Effector memory CD8-positive, alpha-beta T cell (primary cell): Measurements from ENCODE around the gene LRIT3.

Source experiments
- ATAC-seq: fragments of 150-1000 bp; cut with Tn5 transposase; replicated peaks from 2 replicates; pipeline ENCODE4 v1.10.0; 2021; ENCODE audit warnings: mild to moderate bottlenecking, moderate library complexity
- DNase-seq, 3 experiments: peaks; one replicate each; pipeline ENCODE4 v3.0.0; 2021
- H3K27ac Mint-ChIP-seq, 2 donors: one replicate each; pipeline ENCODE4 v1.8.0; 2022; ENCODE audit warnings: mild to moderate bottlenecking in 2 of 2, mixed read lengths in 2 of 2, moderate library complexity in 2 of 2
- H3K27me3 Mint-ChIP-seq, 2 donors: one replicate each; pipeline ENCODE4 v1.8.0; 2022; ENCODE audit warnings: mixed read lengths in 2 of 2
- H3K36me3 Mint-ChIP-seq: one replicate; pipeline ENCODE4 v1.8.0; 2022; ENCODE audit warnings: mild to moderate bottlenecking, moderate library complexity, mixed read lengths; ENCODE audit not compliant: insufficient read depth
- H3K4me1 Mint-ChIP-seq, 2 donors: one replicate each; pipeline ENCODE4 v1.8.0; 2022; ENCODE audit warnings: low read depth in 2 of 2, mixed read lengths in 2 of 2
- H3K4me3 Mint-ChIP-seq, 2 donors: one replicate each; pipeline ENCODE4 v1.8.0; 2022; ENCODE audit warnings: mild to moderate bottlenecking in 2 of 2, mixed read lengths in 2 of 2, moderate library complexity in 2 of 2
- H3K9me3 Mint-ChIP-seq, 2 donors: one replicate each; pipeline ENCODE4 v1.8.0; 2022; ENCODE audit warnings: mixed read lengths in 2 of 2
- total RNA-seq, 9 experiments: gene quantifications; one replicate each; lab custom pipeline; 2026; lab: John Stamatoyannopoulos, UW

Gene LRIT3, protein sequence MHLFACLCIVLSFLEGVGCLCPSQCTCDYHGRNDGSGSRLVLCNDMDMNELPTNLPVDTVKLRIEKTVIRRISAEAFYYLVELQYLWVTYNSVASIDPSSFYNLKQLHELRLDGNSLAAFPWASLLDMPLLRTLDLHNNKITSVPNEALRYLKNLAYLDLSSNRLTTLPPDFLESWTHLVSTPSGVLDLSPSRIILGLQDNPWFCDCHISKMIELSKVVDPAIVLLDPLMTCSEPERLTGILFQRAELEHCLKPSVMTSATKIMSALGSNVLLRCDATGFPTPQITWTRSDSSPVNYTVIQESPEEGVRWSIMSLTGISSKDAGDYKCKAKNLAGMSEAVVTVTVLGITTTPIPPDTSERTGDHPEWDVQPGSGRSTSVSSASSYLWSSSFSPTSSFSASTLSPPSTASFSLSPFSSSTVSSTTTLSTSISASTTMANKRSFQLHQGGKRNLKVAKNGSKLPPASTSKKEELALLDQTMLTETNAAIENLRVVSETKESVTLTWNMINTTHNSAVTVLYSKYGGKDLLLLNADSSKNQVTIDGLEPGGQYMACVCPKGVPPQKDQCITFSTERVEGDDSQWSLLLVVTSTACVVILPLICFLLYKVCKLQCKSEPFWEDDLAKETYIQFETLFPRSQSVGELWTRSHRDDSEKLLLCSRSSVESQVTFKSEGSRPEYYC
- total RNA-seq = 0 to 0.74 (median 0.50) reads per million in 9 experiments

DNA sequence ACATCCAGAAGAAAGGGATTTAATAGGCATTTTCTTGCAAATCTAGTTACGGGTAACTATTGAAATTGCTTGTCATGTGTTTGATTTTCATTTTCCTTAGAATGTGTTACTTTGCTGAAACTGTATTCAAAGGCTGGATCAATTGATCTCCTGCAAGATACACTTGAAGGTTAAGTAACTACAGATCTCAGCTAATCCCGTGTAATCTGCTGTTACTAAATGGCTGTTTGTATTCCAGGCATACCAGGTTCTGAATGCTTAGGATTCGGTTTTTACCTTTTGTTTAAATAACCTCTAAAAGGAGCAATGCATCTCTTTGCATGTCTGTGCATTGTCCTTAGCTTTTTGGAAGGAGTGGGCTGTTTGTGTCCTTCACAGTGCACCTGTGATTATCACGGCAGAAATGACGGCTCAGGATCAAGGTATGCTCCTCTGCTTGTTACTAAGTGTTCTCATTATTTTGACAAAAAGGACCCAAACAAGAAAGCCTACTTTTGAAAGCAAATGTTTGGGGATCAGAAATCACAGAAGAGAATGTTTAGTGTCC lies at the start of gene LRIT3:
TSS of gene LRIT3 (plus strand) at position 212 of the 547 bp plus-strand sequence. CDS start at position 307, 95 bp downstream.
- no peaks in the 10 kb centered on the region for H3K27me3 Mint-ChIP-seq
- ATAC-seq (no peak), DNase-seq (no peak)
- H3K4me3 Mint-ChIP-seq = no peak within 1 kb of the TSS
- H3K9me3 Mint-ChIP-seq = no peaks in the 10 kb centered on the region
- H3K27ac Mint-ChIP-seq = no peak within 1 kb of the TSS
- H3K36me3 Mint-ChIP-seq = peaks cover 4% of the 10 kb centered on the region
- H3K4me1 Mint-ChIP-seq = no peaks in the 10 kb centered on the region

DNA sequence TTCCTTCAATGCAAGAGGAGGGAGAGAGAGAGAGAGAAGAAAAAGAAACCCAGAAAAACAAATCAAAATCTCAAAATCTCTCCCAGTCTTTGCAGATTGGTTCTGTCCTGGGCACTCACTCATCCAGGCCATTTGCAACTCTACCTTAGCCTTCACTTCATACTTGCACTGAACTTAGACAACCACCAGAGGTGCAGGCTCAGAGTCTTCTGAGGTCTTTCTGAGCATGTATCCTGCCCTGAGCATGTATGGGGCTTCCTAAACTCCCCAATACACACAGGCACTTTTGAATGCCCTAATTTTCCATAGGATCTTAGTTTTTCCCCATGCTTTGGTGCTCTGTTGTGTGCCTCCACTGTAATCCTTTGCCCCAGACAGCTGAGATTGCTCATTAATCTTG lies 49.0 kb upstream of the LRIT3 start:
- Mint-ChIP-seq H3K4me1 (no peaks in the 10 kb centered on the region), H3K27ac (no peak overlapping the region), H3K36me3 (no peaks in the 10 kb centered on the region), H3K4me3 (no peak overlapping the region), H3K27me3 (peaks cover 5 to 7% of the 10 kb centered on the region in 2 donors), H3K9me3 (peaks cover 0 to 1% of the 10 kb centered on the region in 2 donors)
- no peak for ATAC-seq
- no peak for DNase-seq

DNA sequence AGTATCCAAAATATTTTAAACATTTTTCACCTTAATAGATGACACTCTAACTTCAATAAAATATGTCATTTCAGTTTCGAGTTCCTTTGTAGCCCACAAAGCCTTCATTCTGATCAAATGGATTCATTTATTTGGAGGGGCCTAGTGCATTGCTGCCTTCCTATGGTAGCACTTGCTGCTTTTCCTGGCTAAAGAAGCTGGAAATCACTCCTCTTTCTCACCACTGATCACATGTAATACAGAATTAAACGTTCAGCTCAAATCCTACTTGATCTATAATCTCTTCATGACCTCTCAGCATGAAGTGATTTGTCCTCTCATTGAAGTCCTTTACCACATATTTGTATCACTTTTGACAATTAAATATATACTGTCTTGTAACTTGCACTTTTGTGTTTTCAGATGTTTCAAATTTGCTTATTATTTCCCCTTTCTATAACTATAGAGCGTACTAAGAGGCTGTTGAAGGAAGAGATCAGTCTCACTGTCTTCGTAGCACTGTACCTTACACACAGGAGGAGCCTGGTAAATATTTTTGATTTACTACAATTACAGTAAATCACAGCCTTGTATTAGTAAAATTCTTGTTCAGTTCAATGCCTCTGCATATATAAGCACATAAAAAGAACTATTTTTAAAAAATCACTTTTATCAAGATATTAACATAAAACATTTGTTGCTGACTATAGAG lies 46.7 kb upstream of the LRIT3 start:
- H3K9me3 Mint-ChIP-seq = no peaks in the 10 kb centered on the region
- ATAC-seq (no peak), DNase-seq (no peak)
- no peak overlapping the region for H3K4me3 Mint-ChIP-seq
- peaks cover 3 to 18% of the 10 kb centered on the region in 2 donors for H3K27me3 Mint-ChIP-seq
- no peaks in the 10 kb centered on the region for H3K4me1 Mint-ChIP-seq
- H3K36me3 Mint-ChIP-seq = no peaks in the 10 kb centered on the region
- H3K27ac Mint-ChIP-seq = no peak overlapping the region

DNA sequence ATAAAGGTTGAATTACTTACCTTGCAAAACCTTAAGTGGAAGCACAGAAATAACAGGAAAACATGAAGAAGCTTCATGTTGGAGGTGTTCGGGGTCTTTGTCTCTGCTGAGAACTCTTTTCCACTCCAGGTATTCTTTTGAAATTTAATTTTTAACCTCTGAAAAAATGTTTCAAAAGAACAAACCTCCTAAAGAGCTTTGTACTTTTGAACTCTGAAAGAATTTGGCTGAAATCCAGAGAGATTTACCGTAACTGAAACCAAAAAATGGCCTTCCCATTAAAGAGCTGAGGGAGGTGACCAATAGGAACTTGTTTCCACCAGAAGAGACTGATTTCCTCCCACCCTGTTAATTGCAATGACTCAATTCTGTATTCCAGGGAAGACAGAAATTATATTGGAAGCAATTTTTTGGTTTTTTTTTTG lies 46.0 kb upstream of the LRIT3 start, which contains the start of gene CFI:
TSS of gene CFI (minus strand) at position 105 of the 425 bp plus-strand sequence. CDS start at position 77, 28 bp downstream.
- H3K4me3 Mint-ChIP-seq = no peak within 1 kb of the TSS
- DNase-seq = no peak
- H3K27me3 Mint-ChIP-seq = peaks cover 7 to 23% of the 10 kb centered on the region in 2 donors
- no peaks in the 10 kb centered on the region for H3K36me3 Mint-ChIP-seq
- H3K9me3 Mint-ChIP-seq = no peaks in the 10 kb centered on the region
- H3K4me1 Mint-ChIP-seq = no peaks in the 10 kb centered on the region
- ATAC-seq = no peak
- H3K27ac Mint-ChIP-seq = no peak within 1 kb of the TSS

DNA sequence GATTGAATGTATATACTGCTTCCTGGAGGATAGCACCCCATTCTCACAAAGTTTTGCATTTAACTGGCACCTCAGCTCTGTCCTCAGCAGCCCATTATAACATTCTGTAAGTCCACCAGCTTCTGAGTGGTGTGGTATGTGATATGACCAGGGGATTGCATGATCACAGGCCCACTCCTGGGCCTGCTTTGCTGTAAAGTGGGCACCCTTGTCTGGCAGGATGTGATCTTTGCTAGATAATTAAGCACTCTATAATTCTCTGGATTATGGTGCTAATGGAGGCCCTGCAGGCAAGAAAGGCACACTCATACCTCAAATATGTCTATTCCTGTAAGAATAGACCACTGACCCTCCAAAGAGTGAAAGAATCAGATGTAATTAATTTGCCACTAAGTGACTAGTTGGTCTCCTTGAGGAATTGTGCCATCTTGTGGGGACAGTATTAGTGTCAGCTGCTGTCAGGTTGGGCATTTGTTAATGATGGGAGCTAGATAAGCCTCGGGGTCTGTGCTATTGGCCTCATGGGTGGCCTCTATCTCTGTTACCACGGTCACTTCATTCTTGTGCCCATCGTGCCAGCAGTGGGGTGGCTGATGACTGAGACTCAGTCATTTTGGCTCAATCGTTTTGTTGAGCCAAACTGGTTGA lies 43.9 kb upstream of the LRIT3 start:
- Mint-ChIP-seq H3K9me3 (no peaks in the 10 kb centered on the region), H3K4me3 (no peak overlapping the region), H3K27ac (no peak overlapping the region), H3K36me3 (no peaks in the 10 kb centered on the region), H3K27me3 (peaks cover 7 to 32% of the 10 kb centered on the region in 2 donors), H3K4me1 (no peaks in the 10 kb centered on the region)
- peak in 1 of 3 experiments; percentile 11 for DNase-seq
- no peak for ATAC-seq

DNA sequence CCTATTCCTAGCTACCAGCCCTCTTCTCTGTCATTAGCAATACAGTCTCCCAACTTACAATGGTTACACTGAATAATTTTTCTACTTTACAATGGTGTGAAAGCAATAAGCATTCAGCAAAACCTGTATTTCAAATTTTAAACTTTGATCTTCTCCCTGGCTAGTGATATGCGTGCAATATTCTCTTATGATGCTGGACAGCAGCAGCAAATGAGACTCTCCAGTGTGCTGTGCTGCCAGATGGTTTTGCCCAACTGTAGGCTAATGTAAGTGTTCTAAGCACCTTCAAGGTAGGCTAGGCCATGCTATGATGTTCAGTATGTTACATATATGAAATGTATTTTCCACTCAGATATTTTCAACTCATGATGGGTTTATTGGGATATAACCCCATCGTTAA lies 38.3 kb upstream of the LRIT3 start:
- DNase-seq (no peak), ATAC-seq (no peak)
- no peaks in the 10 kb centered on the region for H3K9me3 Mint-ChIP-seq
- peaks cover 7 to 30% of the 10 kb centered on the region in 2 donors for H3K27me3 Mint-ChIP-seq
- H3K4me3 Mint-ChIP-seq = no peak overlapping the region
- H3K4me1 Mint-ChIP-seq = peaks cover 2% of the 10 kb centered on the region in 2 donors
- H3K36me3 Mint-ChIP-seq = peaks cover under 1% of the 10 kb centered on the region
- H3K27ac Mint-ChIP-seq = no peak overlapping the region

DNA sequence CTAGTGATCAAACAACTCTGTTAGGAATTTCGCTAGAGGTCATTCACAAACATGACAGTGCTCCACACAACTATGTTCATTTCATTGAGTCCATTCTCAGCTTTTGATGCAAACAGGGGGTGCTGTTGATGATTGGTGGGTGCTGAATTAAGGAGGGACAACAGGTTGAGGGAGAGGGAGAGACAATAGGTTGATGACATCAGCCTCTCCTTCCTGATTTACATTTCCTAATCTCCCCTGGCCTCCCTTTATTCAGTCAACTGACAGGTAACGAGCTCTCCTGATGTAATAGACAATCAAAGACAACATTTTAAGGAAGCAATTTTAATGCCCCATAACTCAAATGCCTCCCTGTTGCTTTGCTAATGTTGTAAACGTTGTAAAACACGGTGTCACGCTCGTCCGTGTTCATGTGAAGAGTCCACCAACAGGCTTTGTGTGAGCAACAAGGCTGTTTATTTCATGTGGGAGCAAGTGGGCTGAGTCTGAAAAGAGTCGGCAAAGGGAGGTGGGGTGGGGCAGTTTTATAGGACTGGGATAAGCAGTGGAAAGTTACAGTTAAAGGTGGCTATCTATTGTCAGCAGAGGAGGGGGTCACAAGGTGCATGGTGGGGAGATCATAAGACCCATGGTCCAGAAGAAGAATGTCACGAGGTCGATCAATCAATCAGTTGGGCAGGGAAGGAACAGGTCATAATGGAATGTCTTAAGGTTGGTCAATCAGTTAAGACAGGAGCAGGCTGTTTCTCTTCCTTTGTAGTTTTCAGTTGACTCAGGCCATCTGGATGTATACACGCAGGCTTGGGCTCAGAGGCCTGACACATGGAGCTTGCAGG lies 37.1 kb upstream of the LRIT3 start:
- peaks cover 11% of the 10 kb centered on the region for H3K36me3 Mint-ChIP-seq

DNA sequence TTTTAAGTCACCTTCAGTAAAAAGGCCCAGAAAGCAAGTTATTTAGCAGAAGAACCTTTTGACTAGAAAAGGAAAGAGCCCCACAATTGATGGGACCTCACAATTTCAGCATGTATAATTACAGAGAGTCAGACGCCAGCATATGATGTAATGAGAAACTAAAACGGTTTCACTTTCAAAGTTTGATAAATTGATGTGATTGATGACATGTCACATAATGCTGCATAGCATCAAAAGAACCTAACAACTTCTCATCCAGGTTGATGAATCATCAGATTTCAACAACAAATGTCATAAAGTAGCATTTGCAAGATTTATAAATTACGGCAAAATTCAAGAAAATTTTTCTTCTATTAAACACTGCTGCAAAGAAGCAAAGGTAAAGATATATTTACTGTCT lies 36.2 kb upstream of the LRIT3 start:
- ATAC-seq (no peak), DNase-seq (no peak)
- no peak overlapping the region for H3K27ac Mint-ChIP-seq
- no peaks in the 10 kb centered on the region for H3K9me3 Mint-ChIP-seq
- H3K27me3 Mint-ChIP-seq = peaks cover 0 to 9% of the 10 kb centered on the region in 2 donors
- H3K4me3 Mint-ChIP-seq = no peak overlapping the region
- H3K4me1 Mint-ChIP-seq = peaks cover 18 to 20% of the 10 kb centered on the region in 2 donors
- peaks cover 15% of the 10 kb centered on the region for H3K36me3 Mint-ChIP-seq

More for the DNA sequence above, 37.1 kb upstream of the LRIT3 start:
- Mint-ChIP-seq H3K27ac (no peak overlapping the region), H3K4me1 (peaks cover 8 to 10% of the 10 kb centered on the region in 2 donors), H3K9me3 (no peaks in the 10 kb centered on the region), H3K27me3 (peaks cover 7 to 18% of the 10 kb centered on the region in 2 donors), H3K4me3 (no peak overlapping the region)
- DNase-seq = no peak
- ATAC-seq = no peak

DNA sequence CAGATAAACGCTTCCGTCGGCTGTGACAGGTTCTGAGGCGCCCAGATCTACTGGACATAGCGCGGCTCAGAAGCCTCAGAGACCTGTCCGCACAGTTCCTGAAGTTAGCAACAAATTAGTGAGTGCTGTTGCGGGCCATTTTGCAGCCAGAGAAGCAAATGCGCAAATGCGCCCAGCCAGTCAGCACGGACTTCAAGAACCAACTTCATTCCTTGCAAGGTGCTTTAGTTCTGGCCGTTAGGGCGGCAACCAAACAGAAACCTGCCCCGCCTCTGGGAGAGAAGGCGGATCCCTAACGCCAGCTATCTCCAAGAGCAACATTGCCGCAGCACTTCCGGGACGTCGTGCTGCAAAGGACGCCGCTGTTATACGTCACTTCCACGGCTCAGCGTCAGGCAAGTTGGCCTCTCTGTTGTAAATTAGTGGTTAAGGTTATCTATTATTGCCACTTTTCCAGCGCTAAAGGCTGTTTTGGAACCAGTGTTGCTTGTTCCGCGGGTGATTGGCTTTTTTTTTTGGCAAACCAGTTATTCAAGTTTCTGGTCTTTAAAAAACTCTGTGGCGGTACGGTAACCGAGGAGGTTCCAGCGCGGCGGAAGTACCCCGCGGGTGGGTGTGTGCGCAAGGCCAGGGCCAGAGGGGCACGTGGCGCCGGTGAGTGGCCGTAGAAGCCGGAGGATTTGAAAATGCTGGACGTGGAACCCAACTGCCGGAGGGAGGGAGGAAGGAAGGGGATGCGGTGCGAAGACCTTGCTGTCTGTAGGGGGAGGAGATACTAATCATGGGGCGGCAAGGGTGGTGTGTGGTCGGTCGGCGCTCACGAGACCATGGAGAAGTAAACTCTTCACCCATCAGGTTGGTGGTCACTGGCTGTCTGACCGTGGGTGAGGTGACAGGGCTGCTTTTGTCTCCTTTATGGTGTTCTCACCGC lies 32.5 kb upstream of the LRIT3 start, which contains the start of gene GAR1:
TSS of gene GAR1 (plus strand) at position 612 of the 931 bp plus-strand sequence. CDS start 403 bp downstream, outside the sequence.
- no peaks in the 10 kb centered on the region for H3K9me3 Mint-ChIP-seq
- H3K27ac Mint-ChIP-seq = peak within 1 kb of the TSS; percentile 98
- no peaks in the 10 kb centered on the region for H3K27me3 Mint-ChIP-seq
- peaks cover 26% of the 10 kb centered on the region for H3K36me3 Mint-ChIP-seq
- H3K4me3 Mint-ChIP-seq = peak within 1 kb of the TSS; percentile 87 to 96
- peak; percentile 91 for ATAC-seq
- peaks cover 30 to 43% of the 10 kb centered on the region in 2 donors for H3K4me1 Mint-ChIP-seq
- peak; percentile 75 to 77 (median 76) for DNase-seq

DNA sequence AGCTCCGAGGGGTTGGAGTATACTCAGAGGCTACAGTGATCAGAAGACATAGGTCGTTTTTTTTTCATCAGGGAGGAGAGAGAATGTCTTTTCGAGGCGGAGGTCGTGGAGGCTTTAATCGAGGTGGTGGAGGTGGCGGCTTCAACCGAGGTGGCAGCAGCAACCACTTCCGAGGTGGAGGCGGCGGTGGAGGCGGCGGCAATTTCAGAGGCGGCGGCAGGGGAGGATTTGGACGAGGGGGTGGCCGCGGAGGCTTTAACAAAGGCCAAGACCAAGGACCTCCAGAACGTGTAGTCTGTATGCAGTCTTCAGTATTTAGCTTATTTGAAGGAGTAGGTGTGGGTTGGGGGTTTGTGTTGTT lies 31.8 kb upstream of the LRIT3 start:
- peaks cover 33 to 50% of the 10 kb centered on the region in 2 donors for H3K4me1 Mint-ChIP-seq
- peak overlapping the region; percentile 98 for H3K27ac Mint-ChIP-seq
- H3K36me3 Mint-ChIP-seq = peaks cover 28% of the 10 kb centered on the region
- H3K9me3 Mint-ChIP-seq = no peaks in the 10 kb centered on the region
- no peaks in the 10 kb centered on the region for H3K27me3 Mint-ChIP-seq
- ATAC-seq (peak; percentile 47), DNase-seq (peak; percentile 48 to 55 (median 50))
- peak overlapping the region; percentile 87 to 96 for H3K4me3 Mint-ChIP-seq

DNA sequence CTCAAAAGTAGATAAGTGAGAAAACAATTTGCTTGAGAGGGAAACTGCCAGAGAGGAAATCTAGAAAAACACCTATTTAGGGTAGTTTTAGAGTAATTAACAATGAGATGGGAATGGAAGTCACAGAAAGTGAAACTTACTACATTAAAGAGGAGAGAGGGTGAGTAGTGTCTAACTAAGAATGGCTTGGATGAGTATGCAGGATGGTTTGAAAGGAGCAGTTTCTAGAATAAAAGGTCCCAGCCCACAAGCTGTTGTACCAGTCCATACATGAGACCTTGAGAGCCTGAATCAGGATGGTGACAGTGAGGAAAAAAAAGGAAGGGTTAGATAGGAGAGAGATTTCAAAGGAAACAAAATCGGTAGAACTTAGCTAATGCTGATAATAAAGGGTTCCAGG lies 31.0 kb upstream of the LRIT3 start:
- no peaks in the 10 kb centered on the region for H3K27me3 Mint-ChIP-seq
- no peak for DNase-seq
- peaks cover 32% of the 10 kb centered on the region for H3K36me3 Mint-ChIP-seq
- ATAC-seq = no peak
- peak overlapping the region; percentile 87 to 96 for H3K4me3 Mint-ChIP-seq
- peaks cover 34 to 51% of the 10 kb centered on the region in 2 donors for H3K4me1 Mint-ChIP-seq
- peak overlapping the region; percentile 98 for H3K27ac Mint-ChIP-seq
- H3K9me3 Mint-ChIP-seq = no peaks in the 10 kb centered on the region
